ENCODE results near the gene NPVF.

The NPVF gene, protein sequence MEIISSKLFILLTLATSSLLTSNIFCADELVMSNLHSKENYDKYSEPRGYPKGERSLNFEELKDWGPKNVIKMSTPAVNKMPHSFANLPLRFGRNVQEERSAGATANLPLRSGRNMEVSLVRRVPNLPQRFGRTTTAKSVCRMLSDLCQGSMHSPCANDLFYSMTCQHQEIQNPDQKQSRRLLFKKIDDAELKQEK

DNA sequence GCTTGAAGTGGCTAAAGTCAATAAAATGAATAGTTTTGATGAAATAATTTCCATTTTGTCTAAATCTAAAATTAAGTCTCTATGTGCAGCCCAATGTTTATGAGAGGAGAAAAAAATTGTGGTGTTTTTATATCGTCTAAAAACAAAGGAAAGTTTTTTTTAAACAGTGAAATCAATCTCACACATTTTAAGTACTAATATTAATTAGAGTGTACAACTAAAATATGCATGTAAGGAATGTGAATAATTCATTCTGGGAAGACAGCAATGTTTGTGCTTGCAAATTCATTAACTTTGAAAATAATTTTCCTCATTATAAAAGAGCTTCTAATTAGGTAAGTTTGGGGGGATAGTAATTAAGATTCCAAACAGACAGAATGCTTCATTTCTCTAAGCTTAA lies at the start of gene NPVF:
Gene NPVF (minus strand): TSS at position 101 of the 400 bp plus-strand sequence. CDS start 47 bp downstream, at position 54.
- DNase-seq: no peak

DNA sequence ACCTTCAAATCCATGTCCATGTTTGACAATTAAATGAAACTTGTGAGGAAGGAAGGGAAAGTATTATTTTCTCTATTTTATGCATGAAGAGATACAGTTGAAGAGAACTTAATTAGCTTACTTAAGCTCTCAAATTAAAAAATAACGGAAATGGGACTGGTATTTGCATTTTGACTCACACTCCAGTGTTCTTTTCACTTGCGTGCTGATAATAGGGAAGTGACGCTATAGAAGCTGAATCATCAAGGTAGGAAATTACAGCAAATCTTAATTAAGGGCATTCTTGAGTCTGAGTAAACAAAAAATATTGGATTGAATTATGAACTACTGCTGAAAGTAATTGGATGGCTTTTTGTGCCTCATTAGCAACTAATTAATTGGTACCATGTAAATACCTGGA lies 44.0 kb upstream of the NPVF start:
- no peak for DNase-seq

DNA sequence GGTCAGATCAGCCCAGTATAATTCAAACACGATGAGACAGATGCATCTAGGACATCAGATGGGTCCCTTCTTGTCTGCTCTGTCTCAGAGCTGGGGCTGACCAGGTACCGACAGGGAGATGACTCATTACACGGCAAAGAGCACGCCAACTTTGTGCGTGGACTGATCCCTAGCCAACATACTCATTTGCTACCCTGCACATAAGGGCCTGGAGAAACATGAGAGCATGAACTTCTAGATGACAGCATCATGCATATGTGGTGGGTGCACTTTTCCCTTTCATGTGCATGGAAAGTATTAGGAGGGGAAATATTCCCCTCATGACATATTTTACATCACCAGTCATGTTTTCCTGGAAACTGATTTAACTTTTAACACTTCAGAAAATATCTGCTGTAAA lies 35.1 kb upstream of the NPVF start:
- no peak for DNase-seq

DNA sequence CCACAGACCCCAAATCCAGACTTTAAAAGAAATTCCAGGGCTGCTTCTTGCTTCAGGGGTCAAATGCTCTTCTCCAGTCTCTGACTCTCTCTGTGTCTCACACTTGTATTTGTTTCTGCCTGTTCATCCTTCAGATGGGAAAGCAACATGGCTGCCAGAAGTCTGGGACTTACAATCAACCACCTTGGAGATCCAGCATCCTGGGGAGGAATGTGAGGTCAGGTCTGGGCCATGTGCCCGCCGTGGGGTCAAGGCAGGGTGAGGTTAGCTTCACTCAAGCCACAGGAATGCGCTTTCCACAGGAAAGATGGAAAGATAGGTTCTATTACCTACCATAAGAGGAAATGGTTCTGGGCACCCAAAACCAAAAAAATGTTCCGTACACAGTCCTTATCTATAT lies 34.3 kb upstream of the NPVF start:
- DNase-seq: no peak

DNA sequence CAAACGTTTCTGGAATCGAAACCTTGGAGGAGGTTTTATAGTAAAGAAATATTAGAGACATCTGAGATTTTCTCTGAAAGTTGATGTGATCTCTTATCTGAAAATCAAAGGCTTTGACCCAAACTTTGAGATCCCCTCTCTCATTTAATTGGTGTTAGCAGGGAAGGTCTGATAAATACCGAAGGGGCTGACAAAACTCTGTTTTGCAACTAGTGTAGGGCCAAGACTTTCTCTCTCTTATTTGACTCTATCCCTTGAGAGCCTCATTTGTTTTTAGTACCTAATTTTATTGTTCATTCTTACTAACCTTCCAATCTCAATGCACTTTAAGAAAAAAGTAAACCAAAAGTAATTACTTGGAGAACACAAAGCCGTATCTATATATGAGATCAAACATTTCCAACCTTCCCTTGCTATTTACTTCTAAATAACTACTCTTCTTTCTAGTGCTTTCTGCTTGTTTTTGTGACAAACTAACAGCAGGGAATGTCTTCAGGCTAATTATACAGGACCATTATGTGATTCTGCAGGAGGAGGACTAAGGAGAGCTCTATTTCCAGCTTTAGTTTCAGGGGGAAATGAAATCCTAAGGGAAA lies 33.4 kb upstream of the NPVF start:
- no peak for DNase-seq

DNA sequence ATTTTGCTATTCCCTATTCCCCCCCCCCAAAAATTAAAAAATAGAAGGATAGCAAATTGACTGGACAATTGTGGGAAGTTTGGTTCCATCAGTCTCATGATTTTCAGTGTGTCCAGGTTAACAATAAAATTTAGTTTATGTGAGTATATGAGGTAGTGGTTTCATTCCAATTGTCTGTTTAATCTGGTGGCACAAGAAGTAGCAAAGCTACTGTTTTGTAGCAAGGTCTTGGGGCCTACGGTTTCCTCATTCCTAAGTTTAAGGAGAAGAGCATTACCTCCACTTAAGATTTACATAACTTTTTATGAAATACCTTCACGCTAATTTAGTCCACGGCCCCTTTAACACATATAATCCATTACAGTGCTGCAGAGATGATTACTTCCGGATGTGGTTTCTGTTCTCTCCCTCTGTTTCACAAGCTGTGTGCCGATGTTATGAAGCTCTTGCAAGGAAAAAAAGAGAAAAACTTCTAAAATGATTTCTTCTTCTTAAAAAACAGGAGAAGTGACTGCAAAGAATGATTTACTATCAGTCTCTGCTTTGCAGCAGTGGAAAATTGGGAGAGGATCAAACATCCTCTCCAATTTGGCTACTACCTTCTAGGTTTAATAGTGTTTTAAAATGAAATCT lies 32.7 kb upstream of the NPVF start:
- DNase-seq: no peak

DNA sequence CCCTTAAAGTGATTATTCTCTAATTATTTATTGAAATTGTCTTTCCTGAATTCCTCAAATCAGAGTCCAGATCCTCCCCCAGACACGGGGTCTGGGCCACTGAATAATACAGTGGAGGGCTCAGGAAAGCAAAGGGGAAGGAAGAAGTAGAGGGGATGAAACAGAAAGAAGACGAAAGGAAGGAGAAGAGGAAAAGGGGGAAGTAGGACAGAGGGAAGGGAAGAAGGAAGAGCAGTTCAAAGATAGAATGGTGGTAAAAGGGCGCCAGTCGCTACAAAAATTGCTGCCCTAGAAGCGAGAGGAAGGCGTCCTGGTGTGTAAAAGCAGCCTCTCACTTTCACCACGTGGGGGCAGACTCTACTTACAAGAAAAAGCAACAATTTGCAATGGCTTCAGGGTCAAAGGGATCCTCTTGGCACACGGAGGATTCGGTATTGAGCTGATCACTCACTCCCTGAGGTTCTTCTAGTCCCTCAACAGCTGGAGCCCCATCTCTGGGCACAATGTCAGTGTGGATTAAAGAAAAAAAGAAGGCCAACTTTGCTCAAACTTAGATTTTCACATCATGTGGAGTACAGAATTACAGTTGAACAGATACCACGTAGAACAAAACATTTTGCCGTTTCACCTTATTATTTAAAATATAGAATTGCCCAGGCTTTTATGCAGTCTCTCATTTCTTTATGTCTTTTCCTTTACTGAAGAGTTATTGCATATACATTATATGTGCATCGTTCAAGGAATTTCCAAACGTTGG lies 31.4 kb upstream of the NPVF start:
- peak; percentile 57 to 58 for DNase-seq

DNA sequence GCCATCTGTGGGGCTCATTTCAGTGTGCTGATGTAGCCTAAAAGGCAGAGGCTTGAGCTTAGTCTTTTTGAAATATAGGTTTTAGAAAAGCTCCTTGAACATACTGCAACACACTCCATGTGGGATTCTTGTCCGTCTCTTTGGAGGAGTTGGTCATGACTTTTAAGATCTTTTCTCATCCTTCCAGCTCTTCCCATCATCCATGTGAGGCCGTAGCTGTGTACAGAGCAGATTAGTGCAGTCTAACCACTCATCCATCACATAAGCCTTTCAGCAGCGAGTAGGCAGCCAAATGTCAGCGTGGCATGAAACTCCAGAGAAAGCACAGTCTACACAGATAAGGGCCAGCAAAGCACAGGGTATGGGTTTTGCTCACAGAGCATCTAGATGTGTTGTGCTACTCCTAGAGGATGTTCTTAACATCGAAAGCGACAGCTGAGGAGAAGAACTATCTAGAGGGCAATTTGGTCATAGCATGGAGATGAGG lies 28.1 kb upstream of the NPVF start:
- DNase-seq: no peak

DNA sequence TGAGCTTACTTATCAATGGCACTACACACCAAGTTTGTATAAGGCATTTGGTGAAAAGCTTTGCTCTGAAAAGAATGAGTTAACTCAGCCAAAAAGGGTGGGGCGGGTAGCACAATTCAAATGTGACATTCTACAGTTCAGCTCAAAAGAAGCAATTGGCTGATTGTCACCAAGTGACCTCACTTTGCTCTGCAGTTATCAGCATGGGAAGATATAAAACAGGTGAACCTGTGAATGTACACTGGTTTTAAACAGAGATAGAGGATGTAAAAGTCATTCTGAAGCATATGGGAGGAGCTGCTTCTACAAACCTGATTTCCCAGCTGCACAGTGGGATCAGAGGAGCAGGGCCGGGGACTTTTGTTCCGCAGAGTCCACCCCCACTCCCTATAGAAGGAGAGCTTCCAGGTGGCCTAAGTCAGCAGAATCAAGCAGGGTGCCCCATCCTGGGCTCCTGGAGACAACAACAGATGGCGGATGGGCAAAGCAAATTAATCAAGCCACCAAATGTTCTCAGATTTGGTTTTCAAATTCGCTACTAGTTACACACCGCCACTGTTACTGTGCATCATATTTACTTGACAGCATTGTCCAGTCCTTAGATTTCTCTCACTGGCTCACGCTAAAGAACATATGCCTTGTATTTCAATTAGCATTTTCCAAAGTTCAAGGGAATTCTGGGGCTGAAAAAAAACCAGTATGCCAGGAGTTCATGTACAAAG lies 27.5 kb upstream of the NPVF start:
- DNase-seq: no peak

DNA sequence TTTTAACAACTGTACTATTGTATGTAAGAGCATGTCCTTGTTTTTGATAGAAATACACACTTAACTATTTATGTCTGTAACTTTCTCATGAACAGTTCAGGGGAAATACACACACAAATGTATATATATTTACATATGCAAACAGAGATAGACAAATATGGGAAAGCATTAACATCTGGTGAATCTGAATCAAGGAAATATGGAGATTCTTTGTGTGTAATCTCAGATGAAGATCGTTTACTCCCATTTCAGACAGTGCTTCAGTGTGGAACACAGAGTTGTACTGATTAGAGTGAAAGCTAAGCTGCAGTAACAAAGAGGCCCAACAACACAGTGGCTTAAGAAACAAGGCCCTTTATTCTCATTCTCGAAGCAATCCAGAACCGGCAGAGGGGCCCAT lies 26.3 kb upstream of the NPVF start:
- DNase-seq: no peak

DNA sequence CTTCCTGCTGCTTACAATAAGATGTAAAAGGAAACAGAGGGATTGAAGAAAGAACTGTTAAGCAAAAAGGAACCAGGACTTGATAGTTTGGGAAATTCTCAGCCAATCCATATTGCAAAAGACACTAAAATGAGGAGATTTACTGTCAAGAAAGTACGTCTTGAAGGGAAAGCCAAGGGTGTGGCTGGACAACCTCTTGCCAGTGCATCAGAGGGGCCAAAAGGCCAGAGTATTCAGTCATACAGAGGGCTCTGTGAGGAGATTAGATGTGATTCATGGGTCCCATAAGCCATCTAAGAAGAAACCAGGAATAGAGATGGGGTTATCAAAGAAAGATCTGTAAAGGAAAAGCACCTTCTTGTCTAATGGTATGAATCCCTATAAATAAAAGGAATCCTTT lies 25.4 kb upstream of the NPVF start:
- DNase-seq: no peak

DNA sequence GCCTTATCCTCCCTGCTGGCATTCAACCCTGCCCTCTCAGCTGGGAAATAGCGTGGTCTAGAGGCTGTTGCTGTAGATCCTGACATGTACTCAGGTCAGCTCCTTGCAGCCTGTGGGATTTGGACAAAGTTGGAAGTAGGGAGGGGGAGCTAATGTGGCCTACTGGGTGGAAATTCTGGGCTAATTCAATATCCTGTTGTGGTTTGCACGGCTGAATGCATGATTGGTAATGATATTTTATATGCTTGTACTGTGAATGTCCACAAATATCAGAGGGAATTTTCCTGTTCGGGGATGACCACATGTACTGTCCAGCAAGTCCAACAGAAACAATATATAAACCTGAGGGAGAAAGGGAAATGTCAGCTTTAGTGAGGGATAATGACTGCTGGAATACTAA lies 22.1 kb upstream of the NPVF start:
- DNase-seq: no peak

DNA sequence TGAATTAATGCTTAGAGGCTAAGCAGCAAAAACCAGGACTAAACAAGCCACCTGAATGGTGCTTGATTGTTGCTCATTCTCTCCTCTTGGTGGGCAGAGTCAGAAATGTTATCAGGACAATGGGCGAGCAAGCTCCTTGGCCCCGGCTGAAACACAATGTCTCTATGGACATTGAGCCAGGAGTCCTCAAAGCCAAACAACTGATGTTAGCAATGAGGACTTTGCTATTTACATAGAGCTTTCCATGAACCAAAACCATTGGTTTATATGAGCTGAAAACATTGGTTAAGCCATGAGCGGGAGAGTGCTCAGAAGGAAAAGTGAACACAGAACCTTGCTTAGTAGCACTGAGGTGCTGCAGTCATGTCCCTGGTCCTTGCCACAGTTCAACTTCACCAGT lies 21.5 kb upstream of the NPVF start:
- DNase-seq: no peak

DNA sequence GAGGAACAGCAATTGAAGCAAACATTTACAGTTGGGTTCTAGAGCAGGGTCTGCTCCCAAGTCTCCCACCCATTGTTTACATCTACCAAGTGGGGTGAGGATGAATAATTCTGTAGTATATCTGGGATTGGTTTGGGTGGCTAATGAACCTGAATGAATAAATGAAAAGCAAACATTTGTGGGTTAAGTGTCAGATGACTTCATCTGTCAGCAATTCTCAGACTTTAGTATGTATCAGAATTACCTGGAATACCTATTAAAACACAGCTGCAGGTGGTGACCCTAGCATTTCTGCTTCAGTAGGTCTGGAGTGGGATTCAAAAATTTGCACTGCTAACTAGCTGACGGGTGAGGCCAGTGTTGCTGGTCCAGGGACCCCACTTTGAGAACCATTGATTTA lies 18.0 kb upstream of the NPVF start:
- DNase-seq: no peak

DNA sequence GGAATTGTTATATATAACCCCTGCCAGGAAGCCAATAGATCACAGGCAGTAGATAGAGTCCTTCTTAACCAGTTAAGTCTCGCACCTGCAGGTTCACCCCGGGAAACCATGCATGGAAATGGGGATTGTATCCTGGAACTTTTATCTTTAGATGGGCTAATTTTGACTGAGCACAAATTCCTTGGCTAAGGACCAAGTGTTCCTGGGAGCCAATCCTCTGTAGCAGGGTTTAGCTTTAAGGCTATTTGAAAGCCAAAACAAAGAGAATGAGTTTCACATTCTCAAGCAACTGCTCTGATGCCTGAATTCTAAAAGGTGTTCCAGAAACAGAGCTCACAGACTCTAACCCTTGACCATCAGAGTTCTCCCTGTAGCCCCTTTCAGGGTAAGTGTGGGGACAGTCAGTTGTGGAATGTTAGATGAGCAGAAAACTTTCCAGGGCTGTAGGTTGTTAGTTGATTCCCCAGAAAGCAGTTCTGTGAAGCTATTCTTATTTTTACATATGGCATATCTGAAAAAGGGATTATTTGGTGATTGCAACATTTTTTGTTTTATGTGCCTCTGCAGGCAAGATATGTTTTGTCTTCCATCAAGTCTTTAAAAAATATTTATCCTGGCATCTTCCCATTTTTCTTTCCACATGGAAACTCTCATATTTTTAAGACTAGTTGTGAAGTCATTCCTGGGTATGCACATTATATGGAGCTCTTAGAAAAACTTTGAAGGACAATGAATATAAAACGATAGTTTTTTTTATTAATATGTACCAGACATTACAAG lies 16.2 kb upstream of the NPVF start:
- DNase-seq: no peak

DNA sequence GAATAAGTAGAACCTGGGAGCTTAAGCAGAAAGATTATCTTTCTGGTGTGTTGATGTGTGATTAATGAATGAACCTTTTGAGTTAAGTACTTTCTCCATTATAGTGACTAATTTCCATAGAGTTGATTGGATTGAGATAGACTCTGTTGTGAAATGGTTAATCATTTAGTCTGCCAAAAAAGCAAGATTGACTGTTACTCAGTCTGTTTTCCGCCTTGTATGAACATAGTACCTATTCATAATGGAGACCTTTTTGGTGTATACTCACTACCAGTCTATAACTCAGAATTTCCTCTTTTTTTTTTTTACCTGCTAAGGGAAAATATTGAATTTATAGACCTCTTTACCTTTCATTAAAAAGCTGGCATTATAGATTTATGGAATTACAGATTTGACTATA lies 14.4 kb upstream of the NPVF start:
- no peak for DNase-seq

DNA sequence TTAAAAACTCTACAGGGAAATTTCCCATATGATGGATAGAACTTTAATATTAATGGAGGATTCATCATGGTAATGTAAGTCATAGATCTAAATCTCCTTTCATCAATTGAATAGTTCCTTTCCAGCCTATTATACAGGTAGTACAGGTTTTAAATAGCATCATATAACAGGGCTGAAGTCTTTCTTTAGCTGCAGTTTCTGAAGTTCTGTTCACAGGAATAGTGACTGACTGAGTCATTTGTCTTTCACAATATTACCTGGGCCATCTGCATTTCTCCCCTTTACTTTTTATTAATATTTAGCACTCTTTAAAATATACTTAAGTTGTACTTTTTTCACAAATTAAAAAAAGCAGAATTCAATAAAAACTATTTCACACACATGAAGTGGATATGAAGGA lies 12.6 kb upstream of the NPVF start:
- no peak for DNase-seq

DNA sequence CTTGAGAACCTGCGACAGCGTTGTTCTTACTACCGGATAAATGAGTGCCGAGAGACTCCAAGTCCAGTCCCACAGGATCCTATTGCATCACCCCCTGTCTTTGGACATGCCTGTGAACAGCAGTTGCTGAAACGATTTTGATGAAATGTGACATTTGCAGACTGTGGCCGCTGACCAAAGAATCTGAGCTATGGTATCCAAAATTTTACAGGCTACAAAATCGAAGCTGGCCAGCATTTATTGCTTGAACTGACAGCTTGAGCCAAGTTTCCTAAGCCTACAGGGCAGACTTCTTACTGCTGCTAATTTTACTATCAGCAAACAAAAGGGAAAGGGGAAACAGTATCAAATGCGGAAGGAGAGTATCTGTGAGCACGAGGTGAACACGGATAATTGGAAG lies 12.1 kb upstream of the NPVF start:
- no peak for DNase-seq

DNA sequence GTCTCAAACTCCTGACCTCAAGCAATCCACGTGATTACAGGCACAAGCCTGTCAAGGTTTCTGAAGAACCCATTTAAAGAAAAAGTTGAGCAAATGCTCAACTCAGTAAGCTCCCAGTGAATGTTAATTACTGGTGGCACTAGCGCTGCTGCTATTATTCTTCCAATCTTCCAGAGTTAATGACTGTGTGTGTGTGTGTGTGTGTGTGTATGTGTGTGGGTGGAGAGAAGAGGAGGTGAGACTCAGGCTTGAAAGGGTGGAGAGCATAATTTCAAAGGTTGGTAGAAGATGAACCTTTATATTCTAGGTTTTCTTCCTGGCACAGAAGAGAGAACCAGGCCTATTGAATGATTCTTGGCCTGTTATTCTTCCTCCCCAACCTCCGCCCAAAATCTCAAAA lies 11.6 kb upstream of the NPVF start:
- no peak for DNase-seq

DNA sequence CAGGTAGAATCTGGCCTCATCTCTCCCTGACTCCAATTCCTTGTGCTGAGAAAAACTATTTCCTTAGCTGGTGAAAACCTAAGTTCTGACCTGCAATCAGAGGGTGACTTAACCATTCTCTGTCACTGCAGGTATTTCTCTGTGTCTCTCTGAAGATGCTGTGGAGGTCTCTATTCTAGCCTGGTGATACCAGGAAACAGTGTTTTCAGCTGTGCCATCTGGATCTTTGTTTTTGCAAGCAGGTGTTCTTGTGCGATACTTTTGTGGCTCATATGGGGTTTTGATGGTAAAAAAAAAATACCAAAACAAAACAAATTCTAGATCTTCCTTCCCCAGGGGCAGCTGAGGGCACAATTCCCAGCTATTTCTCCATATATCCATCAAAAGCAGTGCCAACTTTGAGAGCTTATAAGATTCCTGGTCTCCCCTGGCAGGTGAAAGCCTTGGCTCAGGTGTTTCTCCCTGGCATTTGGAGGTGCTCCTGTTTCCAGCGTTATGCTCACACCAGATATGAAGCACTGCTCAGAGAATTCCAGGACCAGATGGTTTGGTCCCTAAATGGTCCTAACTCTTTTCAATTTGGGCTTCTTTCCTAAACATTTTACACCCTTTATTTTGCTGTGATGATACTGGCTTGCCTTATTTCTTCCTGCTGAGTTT lies 9.9 kb upstream of the NPVF start:
- no peak for DNase-seq

DNA sequence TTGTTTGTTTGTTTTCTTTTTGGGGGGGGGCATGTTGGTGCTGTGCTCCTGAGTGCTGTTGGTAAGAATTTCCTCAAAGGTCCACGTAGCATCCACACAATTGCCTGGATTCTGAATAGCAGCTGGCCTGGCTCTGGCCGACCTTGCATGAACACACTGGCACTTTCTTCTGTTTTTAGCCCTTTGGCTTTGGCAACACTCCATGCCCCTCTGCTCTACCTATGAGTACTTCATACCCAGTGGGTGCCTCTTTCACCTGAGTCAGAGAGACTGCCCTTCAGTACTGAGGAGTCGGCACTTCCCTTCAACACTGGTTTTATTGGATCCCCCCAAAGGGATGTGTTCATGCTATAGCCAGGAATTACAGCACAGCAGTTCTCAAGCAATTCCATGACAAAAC lies 7.2 kb upstream of the NPVF start:
- no peak for DNase-seq

DNA sequence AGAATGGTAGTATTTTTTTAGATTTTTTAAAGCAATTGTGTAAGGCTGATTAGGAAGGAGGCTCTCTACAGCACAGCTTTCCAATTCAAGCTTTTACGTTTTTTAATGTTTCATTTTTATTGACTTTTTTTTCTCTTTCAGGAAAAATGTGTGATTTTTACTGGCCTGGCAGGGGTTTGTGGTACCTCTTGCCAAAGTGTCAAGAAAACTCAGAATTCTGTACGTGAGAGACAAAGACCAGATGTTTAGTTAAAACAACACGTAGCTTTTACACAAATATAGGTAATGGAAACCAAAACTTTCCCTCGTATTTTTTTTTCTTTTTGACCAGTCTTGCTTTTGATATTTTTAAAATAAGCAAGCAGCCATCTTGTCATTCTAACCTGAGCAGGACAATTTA lies 6.0 kb upstream of the NPVF start:
- no peak for DNase-seq

Measured in activated CD4-positive, alpha-beta T cell treated with anti-CD3 and anti-CD28 coated beads, Interleukin-2, amount 50 U/mL, for 4 hours (primary cell).